Endometrial microvascular endothelial cells (primary cell): ENCODE results near the gene TSPYL2. TPM values are rescaled to one million over a fixed set of nuclear protein-coding genes. Genes with fewer than 3 reads are reported as not detected.

ENCODE experiments used
- in situ Hi-C: cut with HindIII; loops from 2 replicates; pipeline ENCODE4 v1.10.0; 2017; ENCODE audit warnings: low sequenced_read_pairs, low pct_unique_long_range_greater_than_20kb; ENCODE audit errors: inconsistent ontology term
- total RNA-seq: library from RNA; depleted of rRNA; stranded (reverse); fragments of >200 nt; gene quantifications from one replicate; pipeline ENCODE4 v1.2.3, GENCODE V29; 2015; ENCODE audit errors: inconsistent ontology term

Gene TSPYL2
- total RNA-seq = 7.7 TPM

GRCh38 chrX:53081925-53082772 lies at the start of gene TSPYL2:
Gene TSPYL2, plus strand, starts transcription at chrX:53082367. Its CDS starts 132 bp downstream, at chrX:53082499.
- in situ Hi-C loops = no loop called here

GRCh38 chrX:53036149-53036548 lies 46.0 kb upstream of the TSPYL2 start:
- in situ Hi-C loops = no loop called here

- in situ Hi-C loops = no loop called here
Measured at GRCh38 chrX:53039236-53039635, 42.9 kb upstream of the TSPYL2 start.

- in situ Hi-C loops = no loop called here
Measured at GRCh38 chrX:53044995-53045394, 37.2 kb upstream of the TSPYL2 start.

GRCh38 chrX:53047228-53047627 lies 34.9 kb upstream of the TSPYL2 start:
- in situ Hi-C loops = no loop called here

DNA sequence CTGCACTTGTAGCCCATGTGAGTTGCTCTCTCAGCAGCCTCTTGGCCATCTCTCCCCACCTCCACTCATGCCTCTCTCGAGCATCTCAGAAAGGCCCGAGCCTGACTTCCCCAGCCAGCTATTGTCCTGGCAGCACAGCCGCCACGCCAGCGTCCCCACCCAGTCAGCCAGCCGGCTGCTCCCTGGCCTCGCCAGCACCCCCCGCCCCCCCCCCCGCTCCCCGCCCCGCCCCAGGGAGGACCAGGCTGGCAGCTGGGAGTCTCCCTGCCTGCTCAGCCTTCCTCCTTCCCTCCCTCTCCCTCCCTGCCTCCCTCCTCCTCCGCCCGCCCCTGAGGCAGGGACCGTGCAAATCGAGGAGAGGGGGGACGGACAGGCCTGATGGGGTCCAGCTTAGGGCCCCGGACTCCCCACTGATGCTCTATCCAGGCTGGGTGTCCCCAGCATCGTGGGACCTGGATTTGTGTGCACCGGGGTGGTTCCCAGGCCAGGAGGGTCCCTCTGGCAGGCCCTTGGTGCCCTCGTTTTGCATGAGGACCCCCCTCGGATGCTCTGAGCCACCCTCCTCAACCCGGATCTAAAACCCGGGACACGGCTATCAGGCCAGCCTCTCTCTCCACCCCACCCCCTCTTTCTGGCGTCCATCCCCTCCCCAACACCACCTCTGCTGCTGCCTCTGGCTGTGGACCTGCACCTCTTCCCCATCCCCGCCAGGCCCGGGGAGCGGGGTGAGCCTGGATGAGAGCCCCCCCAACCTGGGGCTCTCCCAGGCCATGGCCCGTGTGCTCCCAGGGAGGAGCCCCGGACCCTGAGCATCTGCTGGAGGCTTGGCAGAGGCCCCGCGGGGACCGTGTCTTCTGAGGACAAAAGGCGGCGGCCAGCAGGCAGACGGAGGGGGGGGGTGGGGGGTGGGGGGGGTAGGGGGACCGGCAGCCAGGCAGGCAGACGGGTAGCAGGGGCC lies 33.7 kb upstream of the TSPYL2 start, which contains the start of gene GPR173:
TSS of gene GPR173 (plus strand) at position 621 of the 958 bp plus-strand sequence. CDS start 27,833 bp downstream, outside the sequence.
- in situ Hi-C loops = no loop called here

DNA sequence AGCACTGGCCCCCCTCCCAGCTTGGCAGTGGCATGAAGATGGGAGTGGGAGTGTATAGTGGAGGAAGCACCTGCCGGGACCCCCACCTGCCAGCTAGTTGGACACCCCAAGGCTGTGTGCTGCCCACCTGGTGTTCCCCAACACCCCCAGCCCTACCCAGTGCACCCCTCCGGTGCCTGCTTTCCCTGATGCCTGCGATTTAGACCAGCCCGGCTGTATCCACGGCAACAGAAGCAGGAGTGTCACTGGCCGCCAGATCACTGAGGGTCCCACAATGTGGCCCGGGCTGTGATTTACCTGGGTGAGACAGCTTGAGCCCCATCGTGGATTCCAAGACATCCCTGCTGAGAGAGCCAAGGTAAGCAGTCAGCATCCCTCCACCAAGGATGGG lies 33.0 kb upstream of the TSPYL2 start:
- in situ Hi-C loops = no loop called here

DNA sequence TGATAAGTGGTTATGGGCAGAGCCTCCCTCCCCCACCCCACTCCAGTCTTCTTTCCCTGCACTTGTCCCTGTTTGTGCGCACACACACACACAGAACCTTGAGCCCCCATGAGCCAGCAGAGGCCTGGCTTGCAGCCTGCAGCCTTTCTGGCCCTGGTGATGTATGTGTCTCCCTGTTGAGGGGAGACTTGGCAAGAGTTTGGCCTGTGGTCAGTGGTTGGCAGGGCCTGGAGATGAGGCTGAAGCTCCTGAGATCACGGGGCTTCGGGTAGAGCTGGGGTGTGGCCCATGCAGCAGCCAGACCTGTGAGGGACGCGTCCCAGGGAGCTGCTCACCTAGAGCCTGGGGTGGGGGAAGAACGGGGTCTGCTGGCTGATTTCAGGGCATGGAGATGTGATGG lies 31.3 kb upstream of the TSPYL2 start:
- in situ Hi-C loops = no loop called here

GRCh38 chrX:53055244-53055849 lies 26.8 kb upstream of the TSPYL2 start:
- in situ Hi-C loops = no loop called here

GRCh38 chrX:53056292-53056691 lies 25.9 kb upstream of the TSPYL2 start:
- in situ Hi-C loops = no loop called here

GRCh38 chrX:53065104-53065503 lies 17.1 kb upstream of the TSPYL2 start:
- in situ Hi-C loops = no loop called here

DNA sequence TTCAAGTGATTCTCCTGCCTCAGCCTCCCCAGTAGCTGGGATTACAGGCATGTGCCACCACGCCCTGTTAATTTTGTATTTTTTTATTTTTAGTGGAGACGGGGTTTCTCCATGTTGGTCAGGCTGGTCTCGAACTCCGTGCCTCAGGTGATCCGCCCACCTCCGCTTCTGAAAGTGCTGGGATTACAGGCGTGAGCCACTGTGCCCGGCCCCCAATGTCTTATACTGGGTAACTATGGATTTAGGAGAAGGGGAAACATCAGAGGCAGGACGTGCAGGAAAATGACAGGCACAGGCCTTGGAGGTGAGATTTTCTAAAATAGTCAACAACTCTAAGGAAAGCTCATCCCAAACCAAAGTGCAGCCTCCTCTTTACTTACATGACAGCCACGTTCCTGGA lies 11.1 kb upstream of the TSPYL2 start:
- in situ Hi-C loops = no loop called here

GRCh38 chrX:53071604-53072417 lies 10.4 kb upstream of the TSPYL2 start:
- in situ Hi-C loops = no loop called here

DNA sequence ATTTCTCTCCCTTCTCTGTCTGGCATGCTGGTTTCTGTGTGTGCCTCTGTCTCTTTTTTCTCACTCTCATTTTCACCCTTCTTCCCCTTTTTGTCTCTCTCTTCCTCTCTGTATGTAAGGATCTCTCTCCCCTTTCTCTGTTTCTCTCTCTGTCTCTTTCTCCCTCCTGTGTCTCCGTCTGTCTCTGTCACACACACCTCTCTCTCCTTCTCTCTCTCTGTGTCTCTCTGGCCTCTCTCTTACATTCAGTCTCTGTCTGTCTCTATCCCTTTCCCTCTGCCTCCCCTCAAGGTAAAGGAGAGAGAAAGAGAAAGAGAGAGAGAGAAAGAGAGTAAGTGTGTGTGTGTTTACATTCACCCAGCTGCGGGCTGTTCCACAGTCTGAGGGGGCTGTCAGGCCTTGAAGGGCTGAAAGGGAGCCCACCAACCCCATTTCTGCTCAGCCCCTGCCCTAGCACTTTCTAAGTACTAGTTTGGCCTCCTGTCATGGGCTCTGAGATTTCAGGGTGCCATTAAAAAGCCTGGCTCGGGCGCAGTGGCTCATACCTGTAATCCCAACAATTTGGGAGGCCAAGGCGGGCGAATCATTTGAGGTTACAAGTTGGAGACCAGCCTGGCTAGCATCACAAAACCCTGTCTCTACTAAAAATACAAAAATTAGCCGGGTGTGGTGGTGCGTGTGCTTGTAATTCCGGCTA lies 9.6 kb upstream of the TSPYL2 start:
- in situ Hi-C loops = no loop called here

- in situ Hi-C loops = no loop called here
Measured at GRCh38 chrX:53073115-53073586, 9.0 kb upstream of the TSPYL2 start.

DNA sequence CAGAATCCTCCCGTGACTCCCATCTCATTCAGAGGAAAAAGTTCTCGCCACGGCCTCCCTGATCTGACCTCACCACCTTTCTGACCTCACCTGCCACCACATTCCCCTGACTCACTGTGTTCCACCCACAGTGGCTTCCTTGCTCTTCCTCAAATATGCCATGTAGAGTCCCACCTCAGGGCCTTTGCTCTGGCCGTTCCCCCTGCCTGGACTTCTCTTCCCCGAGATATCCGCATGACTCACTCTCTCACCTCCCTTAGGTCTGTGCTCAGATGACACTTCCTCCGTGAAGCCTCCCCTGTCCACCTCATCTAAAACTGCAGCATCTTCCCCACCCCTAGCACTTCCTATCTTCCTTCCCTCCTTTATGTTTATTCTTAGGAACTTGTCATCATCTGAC lies 7.2 kb upstream of the TSPYL2 start:
- in situ Hi-C loops = no loop called here

GRCh38 chrX:53076671-53077070 lies 5.5 kb upstream of the TSPYL2 start:
- in situ Hi-C loops = no loop called here
